HepG2 (cell line): ENCODE results near the gene PSAP. TPM values are rescaled to one million over a fixed set of nuclear protein-coding genes. Genes with fewer than 3 reads are reported as not detected.

Source experiments
- MAZ ChIP-seq, 2 experiments: sonication (generic) in 1 of 2; formaldehyde crosslinking in 1 of 2; IDR thresholded peaks; 2 replicates each; pipeline versions ENCODE4 v1.5.0 to v1.6.1; 2012 to 2020; ENCODE audit warnings: low read depth in 2 of 2, mild to moderate bottlenecking in 2 of 2, borderline replicate concordance in 1 of 2, improper control_type of control experiment in 1 of 2, low read length in 1 of 2, missing genetic modification reagents in 1 of 2, moderate library complexity in 1 of 2
- MEIS2 ChIP-seq: sonication (generic); formaldehyde crosslinking; IDR thresholded peaks from 2 replicates; pipeline ENCODE4 v1.9.0; 2021; ENCODE audit warnings: mild to moderate bottlenecking, missing genetic modification reagents
- MTA1 ChIP-seq: sonication (generic); formaldehyde crosslinking; IDR thresholded peaks from 2 replicates; pipeline ENCODE4 v1.4.0; 2020; ENCODE audit warnings: missing genetic modification reagents, mild to moderate bottlenecking, borderline replicate concordance
- MXD4 ChIP-seq: IDR thresholded peaks from 2 replicates; pipeline ENCODE4 v1.6.1; 2016; ENCODE audit warnings: mild to moderate bottlenecking, missing biosample characterization, missing genetic modification reagents
- MYC ChIP-seq: sonication (generic); formaldehyde crosslinking; IDR thresholded peaks from 2 replicates; pipeline ENCODE4 v1.9.0; 2021; ENCODE audit warnings: missing genetic modification reagents, borderline replicate concordance
- SMYD3 ChIP-seq: sonication (generic); formaldehyde crosslinking; IDR thresholded peaks from 2 replicates; pipeline ENCODE4 v1.8.1; 2023; ENCODE audit warnings: mild to moderate bottlenecking, missing genetic modification reagents
- SP1 ChIP-seq, 2 experiments: fragments of 450-650 bp in 1 of 2; sonication (generic) in 1 of 2; formaldehyde crosslinking in 1 of 2; IDR thresholded peaks; 2 replicates each; pipeline versions ENCODE4 v1.4.0 to v1.6.1; 2016 to 2020; ENCODE audit warnings: missing genetic modification reagents in 1 of 2
- ZBTB7A ChIP-seq: sonication (generic); formaldehyde crosslinking; IDR thresholded peaks from 2 replicates; pipeline ENCODE4 v1.8.0; 2022; ENCODE audit warnings: mild to moderate bottlenecking, missing genetic modification reagents
- polyA plus RNA-seq, 8 experiments: library from polyadenylated mRNA; depleted of rRNA in 3 of 8; stranded (reverse) in 7 of 8; unstranded in 1 of 8; fragments of >200 nt; fragmentation: Illumina TruSeq in 4 of 8; extraction: Trizol in 4 of 8; gene quantifications; 2 replicates each; pipeline versions ENCODE4 v1.2.1 to v1.2.3, GENCODE V29; 2011 to 2016; ENCODE audit warnings: low read depth in 4 of 8, missing spikeins in 1 of 8, mixed read lengths in 1 of 8; ENCODE audit not compliant: insufficient read depth in 1 of 8
- total RNA-seq, 5 experiments: library from RNA; depleted of rRNA; stranded (reverse); fragments of >200 nt; fragmentation: Illumina TruSeq; extraction: Trizol; gene quantifications; 2 replicates each; pipeline ENCODE4 v1.2.3, GENCODE V29; 2016; ENCODE audit warnings: low read depth in 1 of 5
- TF ChIP-seq, protein P1 (sequence below): sonication (generic); formaldehyde crosslinking; IDR thresholded peaks from one replicate; pipeline ENCODE4 v1.5.1; 2020; ENCODE audit warnings: mild to moderate bottlenecking, missing genetic modification reagents; ENCODE audit errors: not compliant biosample characterization
- TF ChIP-seq, protein P2 (sequence below): sonication (generic); formaldehyde crosslinking; IDR thresholded peaks from 2 replicates; pipeline ENCODE4 v1.9.0; 2022; ENCODE audit warnings: missing genetic modification reagents, mild to moderate bottlenecking, borderline replicate concordance
- TF ChIP-seq, protein P3 (sequence below), 2 experiments: sonication (generic) in 1 of 2; formaldehyde crosslinking in 1 of 2; IDR thresholded peaks; 2 replicates each; pipeline versions ENCODE4 v1.5.1 to v1.6.1; 2011 to 2020; ENCODE audit warnings: borderline replicate concordance in 1 of 2, low read depth in 1 of 2, low read length in 1 of 2, mild to moderate bottlenecking in 1 of 2, missing genetic modification reagents in 1 of 2, moderate library complexity in 1 of 2

PSAP gene
- total and polyA plus RNA-seq, 2 of the 13 experiments (the other 11 are each of a cell fraction or from before 2014, with no cell fraction given): 323 to 643 TPM

DNA sequence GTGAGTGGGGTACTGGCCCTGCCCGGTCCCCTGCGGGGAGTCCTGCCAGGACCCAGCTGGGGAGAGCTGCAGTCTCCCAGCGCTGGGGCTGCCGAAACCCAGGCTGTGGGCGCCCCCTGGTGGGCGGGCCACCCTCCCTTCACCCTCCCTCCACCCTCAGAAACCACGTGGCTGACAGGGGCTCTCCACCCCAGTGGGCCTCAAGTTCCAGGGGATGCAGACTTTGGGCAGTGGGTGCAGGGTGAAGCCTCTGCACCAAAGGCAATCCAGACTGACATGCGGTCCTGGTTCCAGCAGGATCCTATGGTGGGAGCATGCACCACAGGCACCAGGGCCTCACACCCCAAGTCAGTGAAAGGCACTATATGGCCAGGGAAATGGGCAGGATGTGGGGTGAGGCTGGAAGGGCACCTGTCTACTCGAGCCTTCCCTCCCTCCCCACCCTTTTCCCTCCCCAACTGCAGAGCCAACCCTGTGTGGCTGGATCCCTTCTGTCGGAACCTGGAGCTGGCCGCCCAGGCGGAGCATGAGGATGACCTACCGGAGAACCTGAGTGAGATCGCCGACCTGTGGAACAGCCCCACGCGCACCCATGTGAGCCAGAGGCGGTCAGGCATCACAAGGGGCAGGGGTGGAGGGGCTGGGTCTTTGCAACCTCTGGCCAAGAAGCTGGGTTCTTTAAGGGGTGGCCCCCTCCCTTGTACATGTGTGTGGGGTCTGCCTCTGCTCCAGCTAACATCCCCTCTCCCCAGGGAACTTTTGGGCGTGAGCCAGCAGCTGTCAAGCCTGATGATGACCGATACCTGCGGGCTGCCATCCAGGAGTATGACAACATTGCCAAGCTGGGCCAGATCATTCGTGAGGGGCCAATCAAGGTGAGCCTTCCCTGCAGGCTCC, 38.8 kb downstream of the PSAP start (continued):
- TF ChIP-seq, protein P1, sequence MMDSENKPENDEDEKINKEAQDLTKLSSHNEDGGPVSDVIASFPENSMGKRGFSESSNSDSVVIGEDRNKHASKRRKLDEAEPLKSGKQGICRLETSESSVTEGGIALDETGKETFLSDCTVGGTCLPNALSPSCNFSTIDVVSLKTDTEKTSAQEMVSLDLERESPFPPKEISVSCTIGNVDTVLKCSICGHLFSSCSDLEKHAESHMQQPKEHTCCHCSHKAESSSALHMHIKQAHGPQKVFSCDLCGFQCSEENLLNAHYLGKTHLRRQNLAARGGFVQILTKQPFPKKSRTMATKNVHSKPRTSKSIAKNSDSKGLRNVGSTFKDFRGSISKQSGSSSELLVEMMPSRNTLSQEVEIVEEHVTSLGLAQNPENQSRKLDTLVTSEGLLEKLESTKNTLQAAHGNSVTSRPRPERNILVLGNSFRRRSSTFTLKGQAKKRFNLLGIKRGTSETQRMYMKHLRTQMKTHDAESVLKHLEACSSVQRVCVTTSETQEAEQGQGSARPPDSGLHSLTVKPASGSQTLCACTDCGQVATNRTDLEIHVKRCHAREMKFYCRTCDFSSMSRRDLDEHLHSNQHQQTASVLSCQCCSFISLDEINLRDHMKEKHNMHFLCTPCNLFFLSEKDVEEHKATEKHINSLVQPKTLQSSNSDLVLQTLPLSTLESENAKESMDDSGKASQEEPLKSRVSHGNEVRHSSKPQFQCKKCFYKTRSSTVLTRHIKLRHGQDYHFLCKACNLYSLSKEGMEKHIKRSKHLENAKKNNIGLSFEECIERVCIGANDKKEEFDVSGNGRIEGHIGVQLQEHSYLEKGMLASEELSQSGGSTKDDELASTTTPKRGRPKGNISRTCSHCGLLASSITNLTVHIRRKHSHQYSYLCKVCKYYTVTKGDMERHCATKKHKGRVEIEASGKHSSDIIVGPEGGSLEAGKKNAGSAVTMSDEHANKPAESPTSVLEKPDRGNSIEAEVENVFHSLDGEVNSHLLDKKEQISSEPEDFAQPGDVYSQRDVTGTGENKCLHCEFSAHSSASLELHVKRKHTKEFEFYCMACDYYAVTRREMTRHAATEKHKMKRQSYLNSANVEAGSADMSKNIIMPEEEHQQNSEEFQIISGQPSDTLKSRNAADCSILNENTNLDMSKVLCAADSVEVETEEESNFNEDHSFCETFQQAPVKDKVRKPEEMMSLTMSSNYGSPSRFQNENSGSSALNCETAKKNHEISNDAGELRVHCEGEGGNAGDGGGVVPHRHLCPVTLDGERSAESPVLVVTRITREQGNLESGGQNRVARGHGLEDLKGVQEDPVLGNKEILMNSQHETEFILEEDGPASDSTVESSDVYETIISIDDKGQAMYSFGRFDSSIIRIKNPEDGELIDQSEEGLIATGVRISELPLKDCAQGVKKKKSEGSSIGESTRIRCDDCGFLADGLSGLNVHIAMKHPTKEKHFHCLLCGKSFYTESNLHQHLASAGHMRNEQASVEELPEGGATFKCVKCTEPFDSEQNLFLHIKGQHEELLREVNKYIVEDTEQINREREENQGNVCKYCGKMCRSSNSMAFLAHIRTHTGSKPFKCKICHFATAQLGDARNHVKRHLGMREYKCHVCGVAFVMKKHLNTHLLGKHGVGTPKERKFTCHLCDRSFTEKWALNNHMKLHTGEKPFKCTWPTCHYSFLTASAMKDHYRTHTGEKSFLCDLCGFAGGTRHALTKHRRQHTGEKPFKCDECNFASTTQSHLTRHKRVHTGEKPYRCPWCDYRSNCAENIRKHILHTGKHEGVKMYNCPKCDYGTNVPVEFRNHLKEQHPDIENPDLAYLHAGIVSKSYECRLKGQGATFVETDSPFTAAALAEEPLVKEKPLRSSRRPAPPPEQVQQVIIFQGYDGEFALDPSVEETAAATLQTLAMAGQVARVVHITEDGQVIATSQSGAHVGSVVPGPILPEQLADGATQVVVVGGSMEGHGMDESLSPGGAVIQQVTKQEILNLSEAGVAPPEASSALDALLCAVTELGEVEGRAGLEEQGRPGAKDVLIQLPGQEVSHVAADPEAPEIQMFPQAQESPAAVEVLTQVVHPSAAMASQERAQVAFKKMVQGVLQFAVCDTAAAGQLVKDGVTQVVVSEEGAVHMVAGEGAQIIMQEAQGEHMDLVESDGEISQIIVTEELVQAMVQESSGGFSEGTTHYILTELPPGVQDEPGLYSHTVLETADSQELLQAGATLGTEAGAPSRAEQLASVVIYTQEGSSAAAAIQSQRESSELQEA (CRISPR knock-in tag): no peak
- TF ChIP-seq, protein P2, sequence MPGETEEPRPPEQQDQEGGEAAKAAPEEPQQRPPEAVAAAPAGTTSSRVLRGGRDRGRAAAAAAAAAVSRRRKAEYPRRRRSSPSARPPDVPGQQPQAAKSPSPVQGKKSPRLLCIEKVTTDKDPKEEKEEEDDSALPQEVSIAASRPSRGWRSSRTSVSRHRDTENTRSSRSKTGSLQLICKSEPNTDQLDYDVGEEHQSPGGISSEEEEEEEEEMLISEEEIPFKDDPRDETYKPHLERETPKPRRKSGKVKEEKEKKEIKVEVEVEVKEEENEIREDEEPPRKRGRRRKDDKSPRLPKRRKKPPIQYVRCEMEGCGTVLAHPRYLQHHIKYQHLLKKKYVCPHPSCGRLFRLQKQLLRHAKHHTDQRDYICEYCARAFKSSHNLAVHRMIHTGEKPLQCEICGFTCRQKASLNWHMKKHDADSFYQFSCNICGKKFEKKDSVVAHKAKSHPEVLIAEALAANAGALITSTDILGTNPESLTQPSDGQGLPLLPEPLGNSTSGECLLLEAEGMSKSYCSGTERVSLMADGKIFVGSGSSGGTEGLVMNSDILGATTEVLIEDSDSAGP: 0 out of 2 replicates have a peak, but pooled peaks have one; percentile 47
- no peak for TF ChIP-seq SP1 (IDR thresholded peaks at IDR 0.05)
- TF ChIP-seq SP1 (CRISPR knock-in tag; IDR thresholded peaks at IDR 0.05): no peak
- no peak for TF ChIP-seq MXD4 (CRISPR knock-in tag)
- TF ChIP-seq SMYD3 (CRISPR knock-in tag): no peak
- TF ChIP-seq MTA1: 0 out of 2 replicates have a peak, but pooled peaks have one; percentile 46
- 0 out of 2 replicates have a peak, but pooled peaks have one; percentile 32 for TF ChIP-seq ZBTB7A (CRISPR knock-in tag)
- no peak for TF ChIP-seq MEIS2 (CRISPR knock-in tag)
- TF ChIP-seq, protein P3, sequence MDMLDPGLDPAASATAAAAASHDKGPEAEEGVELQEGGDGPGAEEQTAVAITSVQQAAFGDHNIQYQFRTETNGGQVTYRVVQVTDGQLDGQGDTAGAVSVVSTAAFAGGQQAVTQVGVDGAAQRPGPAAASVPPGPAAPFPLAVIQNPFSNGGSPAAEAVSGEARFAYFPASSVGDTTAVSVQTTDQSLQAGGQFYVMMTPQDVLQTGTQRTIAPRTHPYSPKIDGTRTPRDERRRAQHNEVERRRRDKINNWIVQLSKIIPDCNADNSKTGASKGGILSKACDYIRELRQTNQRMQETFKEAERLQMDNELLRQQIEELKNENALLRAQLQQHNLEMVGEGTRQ (IDR thresholded peaks at IDR 0.05; ENCODE audit: low read depth, low read length): no peak
- TF ChIP-seq, protein P3 (CRISPR knock-in tag; IDR thresholded peaks at IDR 0.05; ENCODE audit: borderline replicate concordance): peak; percentile 44; the same call in 1 of the 2 replicates
- 0 out of 2 replicates have a peak, but pooled peaks have one; percentile 19 for TF ChIP-seq MAZ (IDR thresholded peaks at IDR 0.05; ENCODE audit: borderline replicate concordance, low read depth, low read length)
- TF ChIP-seq MAZ (CRISPR knock-in tag; IDR thresholded peaks at IDR 0.05; ENCODE audit: low read depth): no peak
- TF ChIP-seq MYC (CRISPR knock-in tag): peak; percentile 84
